G401.6 (cell line): ENCODE data around the gene RAB36.

ENCODE experiments used
- FAIRE-seq: peaks from 2 replicates; lab custom pipeline; 2012; peaks lifted over from hg19 to GRCh38; lab: Jason Lieb, UNC

RAB36 gene, protein sequence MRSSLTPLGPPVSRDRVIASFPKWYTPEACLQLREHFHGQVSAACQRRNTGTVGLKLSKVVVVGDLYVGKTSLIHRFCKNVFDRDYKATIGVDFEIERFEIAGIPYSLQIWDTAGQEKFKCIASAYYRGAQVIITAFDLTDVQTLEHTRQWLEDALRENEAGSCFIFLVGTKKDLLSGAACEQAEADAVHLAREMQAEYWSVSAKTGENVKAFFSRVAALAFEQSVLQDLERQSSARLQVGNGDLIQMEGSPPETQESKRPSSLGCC

DNA sequence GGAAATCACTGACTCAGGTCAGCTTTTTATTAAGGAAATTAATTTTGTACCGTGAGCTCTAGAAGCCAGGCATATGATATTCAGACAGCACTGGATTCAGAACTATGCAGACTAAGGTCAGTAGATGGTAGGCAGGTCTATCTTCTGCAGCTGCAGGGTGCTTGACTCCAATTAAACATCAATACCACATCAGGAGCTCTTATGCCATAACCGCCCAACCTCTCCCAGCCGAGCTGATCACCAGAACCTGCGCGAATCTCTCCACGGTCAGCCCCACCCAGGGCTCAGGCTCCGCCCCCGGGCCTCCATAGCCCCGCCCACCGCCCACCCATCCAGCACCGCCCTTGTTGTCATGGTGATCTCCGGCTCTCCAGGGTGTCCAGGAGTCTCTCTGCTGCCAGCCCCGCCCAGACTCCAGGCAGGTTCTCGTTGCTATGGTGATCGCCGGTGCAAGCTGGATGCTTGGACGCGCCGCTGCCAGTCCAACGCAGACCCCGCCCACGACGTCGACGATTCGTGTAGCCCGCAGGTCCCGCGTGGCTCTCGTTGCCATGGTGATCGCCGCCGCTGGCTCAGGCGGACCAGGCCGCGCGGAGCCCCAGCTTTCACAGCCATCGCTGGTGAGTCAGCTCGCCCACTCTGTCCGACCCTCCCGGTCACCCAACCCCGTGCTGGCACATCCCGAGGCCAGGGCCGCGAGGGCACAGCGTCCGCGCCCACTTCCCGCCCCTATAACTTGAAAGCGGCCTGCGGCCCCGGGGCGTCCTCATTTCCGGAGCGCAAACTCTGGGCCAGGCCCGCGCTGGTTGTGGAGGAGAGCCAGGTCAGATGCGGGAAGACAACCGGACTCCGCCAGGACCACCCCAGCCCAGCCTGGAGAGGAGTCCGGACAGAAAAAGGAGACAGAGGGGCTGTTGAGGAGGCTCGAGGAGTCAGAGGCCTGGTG, at the start of gene RAB36:
TSS of gene RAB36 (plus strand) at position 546 of the 946 bp plus-strand sequence. CDS start 1,140 bp downstream, outside the sequence.
- peak; percentile 91 for FAIRE-seq

DNA sequence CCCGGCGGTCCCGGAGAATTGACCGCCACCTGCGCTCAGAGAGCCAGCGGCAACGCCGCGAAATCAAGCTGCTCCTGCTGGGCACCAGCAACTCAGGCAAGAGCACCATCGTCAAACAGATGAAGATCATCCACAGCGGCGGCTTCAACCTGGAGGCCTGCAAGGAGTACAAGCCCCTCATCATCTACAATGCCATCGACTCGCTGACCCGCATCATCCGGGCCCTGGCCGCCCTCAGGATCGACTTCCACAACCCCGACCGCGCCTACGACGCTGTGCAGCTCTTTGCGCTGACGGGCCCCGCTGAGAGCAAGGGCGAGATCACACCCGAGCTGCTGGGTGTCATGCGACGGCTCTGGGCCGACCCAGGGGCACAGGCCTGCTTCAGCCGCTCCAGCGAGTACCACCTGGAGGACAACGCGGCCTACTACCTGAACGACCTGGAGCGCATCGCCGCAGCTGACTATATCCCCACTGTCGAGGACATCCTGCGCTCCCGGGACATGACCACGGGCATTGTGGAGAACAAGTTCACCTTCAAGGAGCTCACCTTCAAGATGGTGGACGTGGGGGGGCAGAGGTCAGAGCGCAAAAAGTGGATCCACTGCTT, 49.4 kb upstream of the RAB36 start:
- FAIRE-seq: no peak

DNA sequence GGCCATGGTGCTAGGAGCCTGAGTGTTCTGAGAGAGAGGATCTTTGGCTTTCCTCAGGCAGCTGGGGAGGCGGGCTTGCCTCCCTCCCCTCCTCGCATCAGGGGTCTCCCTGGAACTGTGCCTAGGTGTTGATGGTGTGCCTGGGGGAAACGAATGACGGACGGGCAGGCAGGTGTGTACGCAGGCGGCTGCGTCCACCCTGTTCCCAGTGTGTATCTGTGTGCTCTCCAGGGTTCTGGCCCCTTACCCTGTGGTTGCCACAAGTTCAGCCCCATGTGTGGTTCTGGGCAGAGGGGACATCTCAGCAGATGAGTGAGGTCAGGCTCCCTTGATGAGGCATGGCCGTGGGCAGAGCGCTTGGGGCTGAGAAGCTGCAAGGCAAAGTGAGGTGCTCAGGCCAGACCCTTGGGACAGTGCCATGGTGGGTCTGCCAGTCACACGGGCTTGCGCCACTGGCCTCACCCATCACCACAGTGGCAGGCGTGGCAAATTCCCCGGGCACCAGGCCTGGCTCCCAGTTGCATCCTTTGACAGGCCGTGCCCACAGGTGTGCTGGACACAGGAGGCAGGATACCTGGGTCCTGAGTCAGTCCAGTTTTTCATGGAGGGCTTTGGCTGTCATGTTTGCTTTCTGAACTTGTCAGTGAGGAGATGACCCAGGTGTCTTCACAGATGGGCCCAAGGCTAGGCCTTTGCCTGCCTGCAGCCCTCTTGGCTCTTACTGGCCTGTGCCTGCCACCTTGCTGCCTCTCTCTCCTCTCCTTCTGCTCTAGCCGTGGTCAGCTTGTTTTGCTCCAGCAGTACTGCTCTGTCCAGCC, 47.7 kb upstream of the RAB36 start:
- FAIRE-seq: no peak

DNA sequence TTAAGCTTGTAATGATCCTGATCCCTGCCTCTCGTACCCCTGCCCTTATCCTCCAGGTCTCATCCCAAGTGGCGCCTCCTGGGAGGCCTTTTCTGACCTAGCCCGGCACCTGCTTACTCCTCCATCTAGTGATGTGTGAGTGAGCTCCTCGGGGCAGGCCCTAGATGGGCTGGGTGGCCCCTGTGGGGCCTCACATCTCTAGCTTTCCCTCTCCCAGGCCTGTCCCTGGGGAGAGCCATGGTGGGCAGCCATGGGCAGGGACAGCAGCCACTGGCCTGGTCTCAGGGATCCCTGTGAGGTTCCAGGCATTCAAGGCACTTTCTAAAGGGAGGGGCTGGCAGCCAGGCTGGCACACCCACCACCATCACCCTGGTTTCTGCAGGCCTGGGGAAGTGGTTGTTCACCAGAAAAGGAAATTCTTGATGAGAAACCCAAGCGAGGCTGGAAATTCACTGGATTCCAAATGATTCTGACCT, 47.0 kb upstream of the RAB36 start:
- FAIRE-seq: no peak

DNA sequence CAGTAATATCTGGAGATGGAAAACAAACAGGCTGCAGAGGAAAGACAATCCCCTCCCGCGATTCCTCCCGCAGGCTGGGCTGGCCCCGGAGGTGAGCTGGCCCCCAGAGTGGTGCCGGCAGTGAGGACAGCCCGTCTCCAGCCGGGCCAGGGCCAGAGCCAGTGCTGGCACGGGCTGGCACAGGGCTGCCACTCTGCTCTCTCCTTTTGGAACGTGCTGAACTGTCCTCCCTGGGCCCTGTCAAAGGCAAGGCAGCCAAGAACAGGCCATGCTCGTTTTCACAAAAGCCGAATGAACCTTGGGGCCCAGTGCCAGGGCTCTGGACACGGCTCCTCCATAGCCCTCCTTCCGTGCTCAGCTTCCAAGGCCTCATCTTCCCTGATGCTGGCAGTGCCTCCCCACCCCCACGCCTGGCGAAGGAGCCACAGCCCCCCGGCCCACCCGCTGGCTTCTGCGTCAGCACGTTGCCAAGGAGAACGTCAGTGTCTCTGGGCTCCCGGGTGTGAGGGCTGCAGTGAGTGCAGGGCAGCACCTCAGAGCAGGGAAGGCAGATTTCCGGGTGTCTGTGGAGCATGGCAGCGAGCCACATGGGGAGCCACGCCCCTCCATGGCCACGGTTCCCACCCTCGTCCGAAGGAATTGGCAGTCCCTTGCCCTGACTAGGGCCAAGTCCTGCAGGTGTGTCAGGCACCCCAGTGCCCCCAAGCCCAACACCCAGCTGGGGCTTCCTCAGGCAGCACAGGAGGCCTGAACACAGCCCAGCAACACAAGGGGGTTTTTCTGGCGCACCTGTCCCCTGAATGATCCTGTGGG, 46.4 kb upstream of the RAB36 start:
- no peak for FAIRE-seq

DNA sequence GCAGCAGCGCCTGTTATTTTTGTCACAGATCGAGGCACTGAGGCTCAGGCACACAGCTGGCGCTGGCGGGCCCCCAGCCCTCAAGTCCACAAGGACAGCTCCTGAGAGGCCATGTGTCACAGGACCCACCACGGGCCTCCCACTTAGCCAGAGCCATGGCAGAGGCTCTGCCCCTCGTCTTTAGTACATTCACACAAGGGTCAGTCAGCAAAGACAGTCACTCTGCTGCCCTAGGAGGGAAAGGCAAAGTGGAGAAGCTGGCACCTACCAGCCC, 45.8 kb upstream of the RAB36 start:
- no peak for FAIRE-seq

DNA sequence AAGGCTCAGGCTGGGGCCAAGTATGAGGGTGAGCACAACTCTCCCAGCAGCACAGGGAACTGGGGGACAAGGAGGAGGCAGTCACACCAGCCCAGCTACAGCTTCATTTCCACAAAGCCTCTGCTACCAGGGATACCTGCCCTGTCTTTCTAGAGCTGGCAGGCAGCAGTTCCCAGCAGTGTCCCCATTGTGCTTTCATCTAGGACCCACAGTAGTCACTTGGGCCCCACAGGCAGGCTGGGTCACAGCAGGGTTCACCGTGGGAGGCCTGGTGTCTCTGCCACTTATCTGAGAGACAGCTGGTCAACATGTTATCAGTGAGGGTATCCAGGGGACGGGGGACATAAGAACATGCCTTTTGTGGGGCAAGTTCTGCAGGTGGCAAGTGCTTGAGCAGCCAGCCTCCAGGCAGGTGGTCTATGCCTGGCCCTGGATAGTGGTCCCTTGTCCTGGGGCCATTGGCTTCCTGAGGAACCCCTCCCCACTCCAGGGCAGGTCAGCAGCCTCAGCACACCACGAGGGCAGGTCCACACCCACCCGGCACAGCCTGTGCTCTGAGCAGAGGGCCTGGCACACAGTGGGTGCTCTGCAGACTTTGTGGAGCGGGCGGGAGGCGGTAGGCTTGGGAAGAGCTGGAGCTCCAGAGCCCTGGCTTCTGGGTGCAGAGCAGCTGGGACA, 45.0 kb upstream of the RAB36 start:
- FAIRE-seq: no peak

DNA sequence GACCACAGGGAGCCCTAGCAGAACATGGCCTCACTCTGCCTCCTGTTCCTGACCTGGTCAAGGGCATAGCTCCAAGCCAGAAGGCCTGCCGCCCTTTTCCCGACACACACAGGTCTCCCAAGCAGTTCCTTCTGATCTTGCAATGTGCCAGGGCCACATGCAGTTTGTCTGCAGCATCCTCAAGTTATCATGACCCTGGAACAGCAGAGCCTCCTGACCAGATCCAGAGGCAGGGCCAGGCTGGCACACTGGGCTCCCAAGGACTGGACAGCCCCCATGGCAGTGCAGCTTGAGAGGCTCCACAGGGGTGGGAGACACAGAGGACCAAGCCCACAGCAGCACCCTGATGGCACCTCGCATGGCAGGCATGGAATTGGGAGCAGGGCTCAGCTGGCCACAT, 43.8 kb upstream of the RAB36 start:
- no peak for FAIRE-seq

DNA sequence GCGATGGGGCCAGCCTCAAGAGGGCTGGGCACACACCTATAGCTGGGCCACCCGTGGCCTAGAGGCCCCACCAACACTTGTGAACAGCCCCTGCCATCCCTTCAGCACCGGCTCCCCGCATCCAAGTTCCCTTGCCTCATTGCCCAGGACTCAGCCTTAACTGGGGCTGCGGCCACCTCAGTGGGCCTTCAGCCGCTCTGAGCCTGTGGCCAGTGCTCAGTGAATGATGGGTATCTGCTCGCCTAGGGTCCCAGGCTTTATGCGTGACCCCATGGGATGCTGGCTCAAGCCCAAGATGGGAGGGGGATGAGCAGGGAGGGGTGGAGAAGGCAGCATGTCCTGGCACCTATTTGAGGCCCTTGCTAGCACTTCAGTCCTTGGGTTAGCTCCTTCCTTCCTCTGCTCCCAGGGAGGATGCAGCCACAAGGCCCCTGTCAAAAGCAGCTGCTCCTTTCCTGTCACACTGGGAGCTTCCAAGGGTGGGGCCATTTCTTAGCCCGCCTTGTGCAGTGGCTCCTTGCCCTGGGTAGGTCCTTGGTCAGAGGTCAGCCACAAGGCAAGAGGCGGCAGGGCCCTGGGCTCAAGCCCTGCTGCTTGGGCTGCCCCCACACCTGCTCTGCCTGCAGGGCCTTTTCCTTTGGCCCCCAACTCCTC, 43.1 kb upstream of the RAB36 start:
- no peak for FAIRE-seq

DNA sequence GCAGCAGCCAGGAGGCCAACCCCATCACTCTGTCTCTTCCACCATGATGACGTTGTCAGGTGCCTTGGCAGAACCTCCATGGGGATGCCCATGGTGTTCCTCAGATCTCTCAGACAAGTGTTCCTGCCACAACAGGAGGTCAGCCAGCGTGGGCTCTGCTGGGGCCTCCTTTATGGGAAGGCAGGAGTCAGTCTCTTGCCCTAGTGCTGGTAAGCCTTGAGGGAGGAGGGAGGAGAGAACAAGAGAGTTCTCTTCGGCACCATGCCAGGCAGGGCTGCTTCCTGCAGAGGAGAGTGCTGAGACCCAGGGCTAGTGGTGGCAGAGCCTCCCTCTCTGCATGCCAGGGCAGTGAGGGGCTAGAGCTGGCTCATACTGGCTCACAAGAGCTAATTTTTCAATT, 42.5 kb upstream of the RAB36 start:
- FAIRE-seq: no peak

DNA sequence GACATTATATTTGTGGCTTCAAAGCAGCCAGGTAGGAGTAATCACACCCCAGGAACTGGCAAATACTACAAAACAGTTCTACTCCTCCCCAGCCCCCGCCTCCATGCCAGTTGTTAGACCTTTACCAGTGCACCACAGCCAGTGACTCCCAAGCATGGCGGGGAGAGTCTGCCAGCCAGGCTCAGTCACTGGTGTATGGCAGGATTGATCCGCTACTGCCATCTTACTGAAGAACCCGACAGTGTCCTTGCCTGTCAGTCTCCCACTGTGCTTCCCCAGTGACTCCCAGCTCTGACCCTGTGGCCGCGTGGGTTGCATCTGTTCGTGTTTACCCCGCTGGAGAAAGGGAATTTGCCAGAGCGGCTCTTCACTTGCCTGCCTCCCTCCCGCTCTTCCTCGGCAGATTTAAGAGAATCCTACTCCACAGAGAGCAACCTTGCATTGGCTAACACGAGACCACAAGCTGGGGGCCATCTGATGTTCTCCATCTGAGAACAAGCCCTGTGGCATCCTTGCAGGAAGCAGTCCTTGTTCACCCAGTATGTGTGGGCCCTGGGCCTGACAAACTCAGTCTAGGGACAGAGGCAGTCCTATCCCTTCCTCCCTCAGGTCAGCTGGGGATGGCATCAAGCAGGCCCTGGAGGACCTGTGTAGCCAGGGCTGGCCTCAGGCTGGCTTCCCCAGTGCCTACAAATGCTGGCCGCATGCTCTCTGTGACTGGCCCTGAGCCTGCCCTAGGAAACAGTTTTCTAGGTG, 41.9 kb upstream of the RAB36 start:
- FAIRE-seq: no peak

DNA sequence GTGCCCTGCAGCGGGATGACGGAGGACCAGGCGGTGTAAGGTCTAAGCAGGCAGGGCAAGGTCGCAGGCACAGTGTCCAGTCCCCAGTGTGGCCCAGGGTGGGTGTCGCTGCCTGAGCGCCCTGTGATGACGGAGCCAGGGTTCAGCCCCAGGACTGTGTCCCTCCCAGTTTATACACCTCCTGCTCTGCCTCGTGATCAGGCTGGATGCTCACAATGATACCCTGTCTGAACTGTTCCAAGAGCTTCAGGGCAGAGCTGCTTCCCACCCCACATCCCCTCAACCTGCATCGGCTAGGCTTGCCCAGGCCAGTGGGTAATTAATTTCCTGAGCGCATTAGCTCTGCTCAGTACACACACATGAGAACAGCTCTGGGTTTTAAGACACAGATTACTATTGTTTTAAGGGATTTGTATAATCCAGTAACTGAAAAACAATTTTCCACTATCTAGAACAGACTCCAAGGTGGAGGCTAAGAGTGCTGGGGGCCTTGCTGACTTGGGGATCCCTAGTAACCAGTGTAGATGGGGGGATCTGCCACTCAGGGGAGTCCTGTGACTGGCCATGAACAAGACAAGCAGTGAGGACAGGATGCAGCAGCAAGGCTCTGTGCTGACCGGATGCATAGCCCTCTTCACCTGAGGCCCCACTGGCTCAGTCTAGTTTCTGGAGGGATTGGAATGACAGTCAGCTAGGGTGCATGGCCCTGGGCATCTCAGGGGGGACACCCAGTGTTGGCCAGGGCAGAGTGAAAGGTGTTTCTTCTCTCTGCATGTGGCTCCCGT, 40.9 kb upstream of the RAB36 start:
- no peak for FAIRE-seq

DNA sequence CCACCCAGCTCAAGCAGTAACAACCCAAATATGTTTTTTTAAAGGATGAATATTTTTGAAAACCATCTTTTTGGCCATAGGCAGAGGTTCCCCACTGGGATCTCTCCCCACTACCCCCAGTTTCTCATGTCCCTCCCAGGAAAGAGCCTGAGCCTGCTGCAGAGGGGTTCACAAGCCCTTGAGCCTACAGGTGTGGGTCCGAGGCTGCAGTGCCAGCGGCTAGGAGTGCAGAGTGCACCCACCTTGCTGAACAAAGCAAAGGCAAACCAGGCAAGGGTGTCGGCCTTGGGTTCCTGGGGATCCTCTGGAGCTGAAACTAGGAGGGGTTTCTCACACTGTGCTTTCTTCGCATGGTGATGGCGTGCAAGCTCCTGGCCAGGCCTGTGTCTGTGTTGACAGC, 40.0 kb upstream of the RAB36 start:
- FAIRE-seq: no peak

DNA sequence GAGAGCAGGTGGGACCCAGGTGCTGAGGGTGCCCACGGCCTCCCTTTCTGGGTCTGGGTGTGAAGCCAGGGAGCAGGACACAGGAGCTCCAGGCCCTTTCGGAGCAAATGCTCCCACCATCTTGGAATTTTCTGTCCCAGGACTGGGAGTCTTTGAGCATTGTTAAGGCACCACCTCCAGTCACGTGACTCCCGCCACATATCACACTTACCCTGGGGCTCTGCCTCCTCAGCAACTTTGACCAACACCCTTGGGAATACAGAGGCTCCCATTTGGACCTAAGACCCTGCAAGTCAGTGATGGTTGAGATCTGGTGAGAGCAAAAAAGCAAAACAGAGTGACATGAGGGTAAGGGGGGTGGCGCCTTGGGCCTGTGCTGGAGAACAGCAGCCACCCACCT, 39.4 kb upstream of the RAB36 start:
- FAIRE-seq: no peak

DNA sequence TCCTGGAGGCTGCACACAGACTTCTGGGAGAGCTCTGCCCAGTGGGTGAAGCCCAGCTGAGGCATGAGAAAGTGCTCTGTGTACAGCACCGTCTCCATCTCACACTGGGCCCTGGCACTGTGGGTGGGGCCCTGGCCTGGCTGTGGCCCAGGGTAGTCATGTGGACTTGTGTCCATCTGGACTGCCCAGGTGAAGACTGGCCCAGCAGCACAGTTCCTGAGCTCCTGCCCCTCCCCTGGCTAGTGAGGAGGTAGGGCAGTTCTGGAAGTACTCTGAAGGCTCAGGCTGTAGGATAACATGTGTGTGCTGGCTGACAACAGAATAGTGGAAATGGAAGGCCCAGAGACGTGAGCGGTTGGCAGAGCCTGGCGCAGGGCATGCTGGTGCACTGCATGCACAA, 38.9 kb upstream of the RAB36 start:
- FAIRE-seq: no peak

DNA sequence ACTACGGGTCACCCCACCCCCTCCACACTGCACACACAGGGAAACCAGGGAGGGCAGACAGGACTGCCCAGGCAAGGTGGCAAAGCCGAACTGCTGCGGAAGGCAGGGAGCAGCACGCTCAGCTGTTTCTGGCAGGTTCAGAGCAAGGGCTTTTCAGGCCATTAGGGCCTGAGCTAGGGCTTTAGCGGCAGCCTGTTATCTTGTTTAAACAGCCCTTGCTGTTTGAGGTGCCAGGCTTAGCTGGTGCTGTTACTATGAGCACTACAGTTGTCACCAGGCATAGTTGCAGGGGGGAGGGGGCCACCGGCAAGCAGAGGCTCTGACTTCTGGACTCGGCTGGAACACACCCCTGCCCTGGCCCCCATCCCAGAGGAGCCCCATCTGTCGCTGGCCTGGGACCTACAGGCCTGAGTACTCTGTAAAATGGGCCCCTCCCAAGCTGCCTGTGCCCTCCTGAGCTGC, 38.3 kb upstream of the RAB36 start:
- no peak for FAIRE-seq

DNA sequence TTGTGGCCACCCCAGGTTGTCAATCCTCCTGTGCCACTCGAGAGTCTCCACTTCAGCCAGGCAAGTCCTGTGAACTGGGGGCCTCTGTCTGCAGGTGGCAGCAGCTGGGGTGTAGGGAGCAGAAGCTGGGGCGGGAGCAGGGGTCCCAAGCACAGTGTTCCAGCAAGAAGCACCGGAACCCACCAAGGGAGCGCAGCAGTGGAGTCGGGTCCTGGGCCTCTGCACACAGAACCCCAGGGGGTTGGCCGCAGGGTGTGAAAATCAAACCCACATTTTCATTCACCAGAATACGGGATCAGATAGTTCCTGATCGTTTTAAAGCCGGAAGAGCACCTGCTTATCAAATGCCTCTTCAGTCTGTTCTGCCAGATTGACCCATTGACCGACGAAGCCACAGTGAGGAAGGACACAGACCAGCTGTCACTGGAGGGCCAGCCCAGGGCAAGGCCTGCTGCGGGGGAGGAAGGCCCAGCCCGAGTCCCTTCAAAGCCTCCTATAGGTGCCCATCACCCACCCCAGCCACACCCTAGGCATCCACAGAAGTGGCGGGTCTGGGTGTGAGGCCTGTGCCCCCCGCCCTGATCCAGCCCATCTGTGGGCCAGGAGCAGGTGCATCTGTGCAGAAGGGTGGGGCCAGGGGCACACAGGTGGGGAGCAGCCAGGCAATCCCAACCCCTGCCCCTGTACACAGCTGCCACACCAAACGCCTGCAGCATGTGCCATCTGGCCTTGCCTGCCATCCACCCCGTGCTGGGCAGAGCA, 37.6 kb upstream of the RAB36 start:
- no peak for FAIRE-seq
